HG03432 (cell line): Measurements from ENCODE around the gene KCNIP3.
"Not testable (repeated sequence)": the region's sequence is repeated elsewhere in the genome, so short reads cannot be mapped to it uniquely, and the experiment has no call there.

Experiments
- ATAC-seq: cut with Tn5 transposase; IDR thresholded peaks from one replicate; pipeline ENCODE4 v1.9.1; 2021; ENCODE audit warnings: mild to moderate bottlenecking, moderate library complexity; ENCODE audit not compliant: unreplicated experiment

The KCNIP3 gene

DNA sequence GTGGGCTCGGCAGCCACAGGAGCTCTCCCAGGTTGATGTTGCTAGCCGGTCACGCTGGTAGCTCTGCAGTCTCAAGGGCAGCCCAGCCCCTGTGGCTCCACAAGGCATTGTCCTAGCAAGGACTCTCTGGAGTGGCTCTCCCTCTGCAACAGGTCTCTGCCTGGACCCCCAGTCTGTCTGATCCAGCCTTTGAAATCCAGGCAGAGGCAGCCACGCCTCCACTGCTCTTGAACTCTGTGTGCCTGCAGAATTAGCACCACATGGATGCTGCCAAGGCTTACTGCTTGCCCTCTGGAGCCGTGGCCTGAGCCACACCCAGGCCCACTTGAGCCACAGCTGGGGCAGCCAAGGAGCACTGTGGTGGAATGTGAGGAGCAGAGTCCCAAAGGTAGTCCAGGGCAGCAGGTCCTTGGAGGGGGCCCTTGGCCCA, 62.4 kb downstream of the KCNIP3 start:
- no peak for ATAC-seq

DNA sequence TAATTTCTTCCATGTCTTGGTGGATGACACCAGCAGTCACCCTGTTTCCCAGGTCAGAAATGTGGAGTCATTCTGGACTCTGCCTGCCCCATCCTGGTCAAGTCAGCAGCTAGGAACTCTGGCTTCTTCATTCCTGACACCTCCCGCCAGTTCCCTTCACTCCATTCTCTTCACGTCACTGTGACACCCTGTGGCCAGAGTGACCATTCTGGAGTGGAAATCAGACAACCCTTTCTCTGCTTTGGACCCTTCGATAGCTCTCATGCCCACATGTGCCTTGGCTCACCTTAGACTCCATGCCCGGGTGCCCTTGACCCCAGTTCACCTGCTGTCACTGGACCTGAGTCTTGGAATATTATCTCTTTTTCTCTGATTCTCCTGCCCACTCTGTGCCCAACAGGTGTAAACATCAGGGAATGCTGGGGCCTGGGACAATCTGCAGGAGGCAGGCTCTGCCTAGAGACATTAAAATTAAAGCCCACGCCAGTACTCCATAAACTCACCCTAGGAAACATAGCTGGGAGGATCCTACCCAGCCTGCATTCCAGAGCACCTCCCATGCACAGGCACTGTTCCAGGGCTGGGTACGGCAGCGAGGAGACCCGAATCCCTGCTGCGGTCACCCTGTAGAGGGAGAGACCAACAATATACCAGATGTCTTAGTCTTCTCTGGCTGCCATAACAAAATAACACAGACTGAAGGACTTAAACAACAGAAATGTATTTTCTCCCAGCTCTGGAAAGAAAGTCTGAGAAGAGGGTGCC, 64.3 kb downstream of the KCNIP3 start:
- ATAC-seq, result no peak

DNA sequence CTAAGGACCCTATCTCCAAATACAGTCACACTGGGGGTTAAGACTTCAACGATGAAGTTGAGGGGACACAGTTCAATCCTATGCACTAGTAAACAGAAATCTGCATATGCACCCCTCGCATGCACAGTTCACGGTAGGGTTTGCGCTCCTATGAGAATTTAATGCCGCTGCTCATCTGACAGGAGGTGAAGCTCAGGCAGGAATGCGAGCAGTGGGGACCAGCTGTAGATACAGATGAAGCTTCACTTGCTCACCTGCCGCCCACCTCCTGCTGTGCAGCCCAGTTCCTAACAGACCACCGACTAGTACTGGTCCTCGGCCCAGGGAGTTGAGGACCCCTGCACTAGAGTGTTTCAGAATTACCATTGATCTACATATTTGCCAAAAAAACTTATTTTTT, 65.3 kb downstream of the KCNIP3 start:
- no peak for ATAC-seq

DNA sequence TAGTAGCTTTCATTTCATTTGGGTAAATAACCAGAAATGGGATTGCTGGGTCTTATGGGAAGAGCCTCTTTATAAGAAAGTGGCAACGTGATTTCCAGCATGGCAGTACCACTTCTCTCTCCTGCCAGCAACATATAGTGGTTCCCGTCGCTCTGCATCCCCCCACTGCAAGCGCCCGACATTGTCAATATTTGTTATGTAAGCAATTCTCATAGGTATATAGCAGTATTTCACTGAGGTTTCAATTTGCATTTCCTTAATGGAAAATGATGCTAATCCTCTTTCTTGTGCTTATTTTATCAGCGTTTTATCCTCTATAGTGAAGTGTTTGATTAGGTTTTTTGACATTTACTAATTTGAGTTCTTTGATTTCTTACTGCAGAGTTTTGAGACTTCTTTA, 69.4 kb downstream of the KCNIP3 start:
- ATAC-seq, result no peak

DNA sequence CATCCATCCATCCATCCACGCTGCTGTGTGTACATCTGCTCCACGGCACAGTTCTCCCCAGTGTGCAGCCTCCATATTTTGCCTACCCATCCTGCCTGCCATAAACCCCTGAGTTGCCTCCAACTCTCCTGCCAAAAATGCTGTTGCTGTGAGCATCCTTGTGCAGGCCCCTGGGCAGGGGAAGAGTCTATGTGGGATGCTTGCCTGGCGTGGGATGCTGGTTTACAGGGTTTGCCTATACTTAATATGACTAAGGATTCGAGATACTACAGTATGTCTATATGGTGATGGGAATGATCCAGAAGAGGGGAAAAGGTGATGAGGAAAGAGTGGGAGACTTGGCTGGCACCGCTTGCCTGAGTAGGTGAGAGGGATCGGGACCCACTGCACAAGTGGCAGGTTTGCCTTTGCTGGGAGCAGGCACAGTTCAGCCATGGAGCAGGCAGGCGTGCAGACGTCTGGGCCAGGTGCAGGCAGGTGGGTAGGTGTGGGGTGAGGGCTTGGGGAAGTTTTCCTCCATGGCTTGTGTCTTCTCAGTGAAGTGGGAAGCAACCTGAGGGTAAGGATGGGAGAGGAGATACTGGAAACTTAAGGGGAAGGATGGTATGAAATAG, 75.2 kb downstream of the KCNIP3 start:
- ATAC-seq, result no peak

DNA sequence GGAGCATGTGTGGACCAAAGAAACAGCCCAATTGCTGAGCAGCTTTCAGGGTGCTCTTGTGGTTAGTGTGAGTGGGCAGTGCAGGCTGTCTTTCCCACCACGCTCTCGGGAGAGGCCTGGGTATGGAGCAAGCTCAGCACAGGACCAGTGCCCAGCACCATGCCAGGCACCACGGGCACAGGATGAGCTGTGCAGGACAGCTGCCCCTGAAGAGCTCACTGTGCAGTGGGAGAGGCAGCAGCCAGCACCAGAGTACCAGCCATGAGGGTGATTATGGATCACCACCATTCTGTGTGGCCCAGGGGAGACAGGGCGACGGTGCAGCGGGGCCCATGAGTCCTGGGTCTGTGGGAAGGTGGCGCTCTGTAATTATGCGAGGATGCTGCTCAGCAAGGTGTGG, 75.7 kb downstream of the KCNIP3 start:
- ATAC-seq, result no peak

DNA sequence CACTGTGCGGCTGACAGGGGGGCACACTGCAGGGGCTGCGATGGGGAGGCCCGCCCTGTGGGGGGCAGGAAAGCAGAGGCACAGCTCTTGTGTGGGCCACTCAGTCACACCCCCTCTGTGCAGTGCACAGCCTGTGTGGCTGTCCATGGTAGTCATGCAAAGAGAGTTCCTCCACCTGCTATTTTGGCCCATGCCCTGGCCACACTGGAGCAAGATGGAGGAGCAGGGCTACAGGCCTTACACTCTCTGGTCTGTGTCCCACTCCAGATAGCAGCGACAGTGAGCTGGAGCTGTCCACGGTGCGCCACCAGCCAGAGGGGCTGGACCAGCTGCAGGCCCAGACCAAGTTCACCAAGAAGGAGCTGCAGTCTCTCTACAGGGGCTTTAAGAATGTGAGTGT, 76.9 kb downstream of the KCNIP3 start:
- no peak for ATAC-seq

DNA sequence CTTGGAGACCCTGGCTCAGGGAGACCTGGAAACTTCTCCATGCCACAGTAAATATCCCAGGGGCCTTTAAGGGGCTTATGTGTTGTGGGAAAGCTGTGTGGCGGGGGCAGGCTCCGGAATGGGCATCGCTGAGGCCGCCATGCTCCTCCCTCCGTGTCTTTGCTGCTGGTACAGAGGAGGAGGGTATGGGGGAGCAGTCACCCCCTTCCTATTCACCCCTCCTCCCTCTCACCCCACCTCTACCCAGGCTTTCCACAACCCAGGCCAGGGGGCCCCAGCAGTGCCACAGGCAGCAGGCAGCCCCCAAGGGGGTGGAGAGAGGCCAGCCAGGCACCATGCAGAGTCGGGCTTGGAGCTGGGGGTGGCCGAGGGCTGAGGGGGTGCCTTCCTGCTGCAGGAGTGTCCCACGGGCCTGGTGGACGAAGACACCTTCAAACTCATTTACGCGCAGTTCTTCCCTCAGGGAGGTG, 77.3 kb downstream of the KCNIP3 start:
- no peak for ATAC-seq

DNA sequence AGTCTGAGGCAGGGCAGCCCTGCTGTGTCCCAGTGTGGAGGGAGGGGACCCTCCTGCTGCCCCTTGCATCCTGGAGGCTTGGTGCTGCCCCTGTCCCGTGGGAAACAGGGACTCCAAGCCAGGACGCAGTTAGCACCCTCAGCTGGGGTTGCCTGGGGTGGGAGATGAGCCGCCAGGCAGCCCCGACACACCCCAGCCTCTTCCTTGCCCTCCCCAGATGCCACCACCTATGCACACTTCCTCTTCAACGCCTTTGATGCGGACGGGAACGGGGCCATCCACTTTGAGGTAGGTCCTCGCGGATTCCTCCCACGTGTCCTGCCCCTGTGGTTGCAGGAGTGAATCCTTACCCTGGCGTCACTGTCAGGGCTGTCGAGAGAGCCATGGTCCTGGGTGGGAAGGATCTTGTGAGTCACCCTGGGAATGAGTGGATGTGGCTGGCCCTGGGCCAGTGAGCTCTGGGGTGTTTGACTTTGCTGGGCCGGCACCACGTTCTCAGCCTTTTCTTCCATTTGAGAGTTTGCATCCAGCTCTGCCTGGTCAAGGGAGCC, 77.8 kb downstream of the KCNIP3 start:
- ATAC-seq, result no peak

DNA sequence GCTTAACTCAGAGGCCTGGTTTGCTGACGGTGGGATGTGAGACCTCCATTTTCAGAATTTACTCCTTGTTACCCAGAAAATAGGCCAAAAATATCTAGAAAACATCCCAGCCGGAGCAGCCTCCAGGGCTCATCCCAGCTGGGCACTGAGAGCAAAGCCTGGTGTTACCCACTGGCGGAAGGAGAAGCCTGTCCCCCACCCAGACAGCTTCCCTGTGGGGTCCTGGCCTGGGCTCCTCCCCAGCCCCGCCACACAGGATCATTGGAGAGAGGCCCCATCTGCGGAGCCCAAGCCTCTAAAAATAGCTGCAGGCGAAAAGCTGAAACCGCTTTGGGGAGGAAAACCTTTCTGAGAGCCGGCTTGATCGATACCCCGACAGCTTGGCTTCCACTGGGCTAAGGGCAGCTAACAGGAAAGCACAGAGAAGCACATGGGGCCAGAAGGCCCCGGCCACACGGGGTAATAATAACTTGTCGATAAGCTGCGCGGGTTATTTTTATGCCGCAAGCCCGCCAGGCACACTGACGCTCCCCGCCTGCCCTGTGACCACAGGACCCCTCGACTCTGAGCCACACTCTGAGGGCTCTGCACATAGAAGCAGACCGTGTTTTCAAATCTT, 78.5 kb downstream of the KCNIP3 start:
- no peak for ATAC-seq

DNA sequence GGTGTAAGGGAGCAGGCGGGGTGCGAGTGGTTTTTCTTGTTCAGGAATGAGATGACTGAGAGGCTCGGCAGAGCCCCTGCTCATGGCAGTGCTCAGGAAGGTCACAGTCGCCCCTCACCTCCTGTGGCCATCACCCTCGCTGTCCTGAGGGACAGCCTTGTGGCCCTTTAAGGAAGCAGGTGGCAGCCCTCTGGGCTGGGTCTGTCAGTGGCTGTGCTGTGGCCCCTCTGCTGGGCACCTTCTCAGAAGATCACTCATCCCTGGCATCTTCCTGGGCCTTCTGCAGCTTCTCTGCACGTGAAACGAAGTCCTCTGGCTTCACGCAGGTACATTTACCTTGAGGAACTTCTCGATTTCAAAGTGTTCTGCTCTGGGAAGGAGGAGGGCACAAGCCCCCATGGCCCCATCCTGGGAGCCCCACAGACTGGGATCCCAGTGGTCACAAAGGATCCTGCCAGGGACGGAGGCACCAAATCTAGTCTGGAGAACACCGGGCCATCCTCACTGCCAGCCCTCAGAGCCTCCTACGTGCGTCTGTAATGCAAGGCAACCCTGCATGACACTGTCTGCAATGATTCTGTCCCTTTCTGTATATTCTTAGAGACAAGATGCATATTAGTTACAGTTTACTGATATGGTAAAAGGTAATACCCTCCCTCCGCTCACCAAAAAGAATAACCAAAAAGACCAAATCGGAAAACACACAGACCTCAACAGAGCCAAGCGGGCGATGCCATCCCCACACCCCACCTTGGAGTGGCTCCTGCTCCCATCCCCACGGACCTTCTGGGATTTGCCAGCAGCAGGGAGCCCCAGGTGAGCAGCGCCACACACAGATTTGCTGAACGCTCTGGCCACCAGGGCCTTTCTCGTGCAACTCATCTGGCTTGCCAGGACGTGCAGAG, 79.4 kb downstream of the KCNIP3 start:
- ATAC-seq, result no peak

DNA sequence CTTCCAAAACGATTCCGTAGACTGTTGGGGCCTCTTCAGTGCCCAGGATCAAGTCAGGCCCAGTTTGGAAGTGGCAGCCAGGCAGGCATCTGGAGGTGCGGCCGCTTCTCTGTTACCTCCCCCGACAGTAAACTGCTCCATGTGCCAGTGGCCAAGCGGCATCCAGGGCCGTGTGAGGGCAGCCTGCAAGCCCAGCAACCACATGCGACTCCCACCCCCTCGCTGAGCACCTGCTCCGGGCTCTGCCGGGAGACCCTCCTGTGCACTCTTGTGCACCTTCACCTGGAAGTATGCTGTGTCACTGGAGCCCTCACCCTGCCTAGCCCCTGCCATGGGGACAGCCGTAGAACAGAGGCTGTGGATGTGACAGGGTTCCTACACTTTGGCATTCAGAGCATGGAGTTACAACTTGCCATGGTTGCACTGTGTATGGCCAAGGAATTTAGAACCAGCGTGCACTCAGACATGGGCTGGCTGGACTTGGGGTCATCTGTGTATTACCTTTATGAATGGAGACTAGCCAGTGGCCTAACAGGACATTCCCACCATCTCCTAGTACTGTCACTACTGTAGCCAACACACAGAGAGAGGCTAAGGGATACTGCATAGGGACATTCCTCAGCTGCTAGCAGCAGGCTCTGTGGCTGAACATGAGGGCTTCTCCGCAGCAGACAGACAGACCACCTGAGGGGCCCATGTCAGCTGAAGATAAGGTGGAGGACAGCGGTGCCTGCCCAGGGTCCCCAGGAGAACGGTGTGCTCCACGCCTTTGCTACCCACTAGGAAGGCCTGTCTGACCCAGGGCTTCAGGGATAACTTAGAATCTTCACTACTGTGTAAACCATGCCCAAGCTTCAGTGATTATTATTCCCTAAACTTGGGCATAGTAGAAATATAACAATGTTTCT, 80.3 kb downstream of the KCNIP3 start:
- no peak for ATAC-seq

DNA sequence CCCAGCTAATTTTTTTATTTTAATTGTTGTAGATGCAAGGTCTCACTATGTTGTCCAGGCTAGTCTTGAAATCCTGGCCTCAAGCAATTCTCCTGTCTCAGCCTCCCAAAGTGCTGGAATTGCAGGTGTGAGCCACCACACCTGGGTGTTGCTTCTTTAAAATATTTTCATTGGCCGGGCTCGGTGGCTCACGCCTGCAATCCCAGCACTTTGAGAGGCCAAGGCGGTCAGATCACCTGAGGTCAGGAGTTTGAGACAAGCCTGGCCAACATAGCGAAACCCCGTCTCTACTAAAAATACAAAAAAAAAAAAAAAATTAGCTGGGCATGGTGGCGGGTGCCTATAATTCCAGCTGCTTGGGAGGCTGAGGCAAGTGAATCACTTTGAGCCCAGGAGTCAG, 81.1 kb downstream of the KCNIP3 start:
- ATAC-seq, result not testable (repeated sequence)

DNA sequence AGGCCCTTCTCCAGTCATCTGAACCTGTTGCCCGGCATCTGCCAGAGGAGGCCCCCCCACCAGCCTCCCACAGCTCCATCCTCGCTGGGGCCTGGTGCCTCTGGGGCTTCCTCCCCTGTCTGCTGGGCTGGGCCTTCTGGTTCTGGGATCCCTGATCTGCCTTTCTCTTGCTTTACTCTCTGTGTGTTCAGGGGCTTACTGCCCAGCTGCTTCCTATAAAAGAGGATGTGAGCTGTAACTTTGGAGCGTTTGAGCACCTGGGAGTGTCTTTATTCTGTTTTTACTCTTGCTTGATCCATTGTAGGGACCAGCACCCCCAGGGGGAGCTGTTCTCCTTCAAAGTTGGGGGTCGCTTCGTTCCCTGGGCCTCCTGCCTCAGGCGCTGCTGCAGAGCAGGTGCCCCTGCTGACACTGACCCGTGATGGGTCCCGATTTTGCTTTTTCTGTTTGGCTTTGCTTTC, 82.3 kb downstream of the KCNIP3 start:
- ATAC-seq, result no peak

DNA sequence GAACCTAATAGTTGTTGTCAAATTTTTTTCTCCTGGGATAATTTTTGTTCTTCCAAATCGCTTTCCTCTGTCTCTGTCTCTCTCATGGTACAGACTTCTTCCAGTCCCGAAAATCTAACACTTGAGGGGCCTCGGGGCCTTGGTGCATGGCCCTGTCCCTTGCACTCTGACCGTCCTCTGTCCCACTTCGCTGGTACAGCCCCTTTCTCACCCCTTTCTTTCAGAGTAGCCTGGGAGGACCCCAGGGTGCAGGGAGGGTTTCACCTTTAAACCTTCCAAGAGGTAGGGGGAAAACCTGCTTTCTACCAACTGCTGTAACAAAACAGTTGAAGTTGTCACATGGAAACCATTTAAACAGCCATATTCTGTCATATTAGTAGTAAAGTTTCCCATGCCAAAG, 83.1 kb downstream of the KCNIP3 start:
- no peak for ATAC-seq

DNA sequence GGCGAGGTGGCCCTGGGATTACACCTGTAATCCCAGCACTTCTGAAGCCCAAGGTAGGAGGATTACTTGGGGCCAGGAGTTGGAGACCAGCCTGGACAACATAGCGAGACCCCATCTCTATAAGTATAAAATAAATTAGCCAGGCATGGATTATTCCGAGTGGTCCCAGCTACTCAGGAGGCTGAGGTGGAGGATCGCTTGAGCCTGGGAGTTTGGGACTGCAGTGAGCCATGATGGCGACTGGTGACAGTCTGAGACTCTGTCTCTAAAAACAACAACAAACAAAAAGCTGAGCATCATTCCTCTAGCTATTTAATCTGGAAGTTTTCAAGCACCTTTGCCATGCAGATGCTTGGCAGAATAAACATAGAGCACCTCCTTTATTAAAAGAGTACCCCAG, 83.6 kb downstream of the KCNIP3 start:
- no peak for ATAC-seq

DNA sequence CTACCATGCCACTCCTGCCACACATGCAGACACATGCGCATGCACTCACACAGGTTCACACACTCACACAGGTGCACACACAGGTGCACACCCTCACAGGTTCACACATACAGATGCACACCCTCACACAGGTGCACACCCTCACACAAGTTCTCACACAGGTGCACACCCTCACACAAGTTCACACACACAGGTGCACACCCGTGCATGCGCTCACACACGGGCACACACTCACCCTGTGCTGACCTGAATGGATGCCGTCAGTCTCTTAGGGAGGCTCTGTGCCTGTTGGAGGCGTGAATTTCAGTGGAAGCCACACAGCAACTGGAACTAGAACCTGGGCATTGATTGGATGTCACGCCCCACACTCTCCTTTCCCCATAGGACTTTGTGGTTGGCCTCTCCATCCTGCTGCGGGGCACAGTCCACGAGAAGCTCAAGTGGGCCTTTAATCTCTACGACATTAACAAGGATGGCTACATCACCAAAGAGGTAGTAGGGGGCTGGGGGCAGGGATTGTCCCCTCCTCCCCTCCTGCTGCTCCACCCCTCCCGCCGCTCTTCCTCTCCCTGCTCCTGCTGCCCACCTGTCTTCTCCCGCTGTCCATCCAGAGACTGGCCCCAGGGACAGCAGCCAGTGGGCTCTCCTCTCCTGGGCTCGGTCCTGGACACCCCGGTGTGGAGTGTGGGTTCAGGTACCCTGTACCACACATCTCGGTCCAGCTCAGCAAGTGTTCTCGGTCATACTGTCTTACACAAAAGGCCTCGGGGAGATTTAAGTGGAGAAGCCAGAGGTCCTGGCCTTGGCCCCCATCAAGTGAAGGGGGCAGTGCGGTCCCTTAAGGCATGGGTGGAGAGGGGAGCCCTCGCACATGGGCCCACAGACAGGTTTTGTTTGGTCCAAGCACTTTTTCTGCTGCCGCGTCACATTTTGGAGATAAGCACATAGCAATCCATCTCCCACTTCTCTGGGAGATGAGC, 84.4 kb downstream of the KCNIP3 start:
- no peak for ATAC-seq

DNA sequence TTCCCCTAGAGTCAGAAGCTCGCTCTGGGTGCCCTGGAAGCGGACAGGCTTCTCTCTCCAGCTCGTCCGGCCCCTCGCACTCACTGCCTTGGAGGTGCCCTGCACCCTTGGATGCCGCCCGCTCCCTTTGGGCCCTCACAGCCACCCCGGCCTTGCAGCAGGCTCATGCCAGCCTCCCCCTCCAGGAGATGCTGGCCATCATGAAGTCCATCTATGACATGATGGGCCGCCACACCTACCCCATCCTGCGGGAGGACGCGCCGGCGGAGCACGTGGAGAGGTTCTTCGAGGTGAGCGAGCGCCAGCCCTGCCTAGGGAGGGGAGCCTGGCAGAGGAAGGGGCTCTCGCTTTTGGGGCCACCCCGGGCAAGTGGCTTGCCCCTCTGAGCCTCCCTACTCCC, 85.0 kb downstream of the KCNIP3 start:
- no peak for ATAC-seq
